Heart left ventricle (tissue), 13 donors: Measurements from ENCODE around the gene ZNF219.

Source experiments
- POLR2A ChIP-seq, 2 donors: fragments of 450-650 bp; IDR thresholded peaks; one replicate each; pipeline ENCODE4 v1.6.1; 2017; ENCODE audit warnings: antibody characterized with exemption in 2 of 2, mild to moderate bottlenecking in 2 of 2, moderate library complexity in 2 of 2
- TF ChIP-seq, protein P1 (sequence below), 12 donors: fragments of 200-600 bp; sonication (generic) in 4 of 12; IDR thresholded peaks; one replicate each; pipeline versions ENCODE4 v1.5.0 to v1.8.0; 2018 to 2022; ENCODE audit warnings: antibody characterized with exemption in 12 of 12, mild to moderate bottlenecking in 5 of 12
- donor health status: ischemic (EF 13 %, LVEDD 7.1; RV severe dilation, severe dysfunction).
- donor health status: DM: no; HTN: yes; CAD: no.
- donor health status: DM: no; HTN: no; CAD: no.
- donor health status: ischemic (EF 25% LVEDD 6.9; RV normal size, moderate dysfunction).
- donor health status: ischemic (EF 25% LVEDD 5.7; RV mildly dilated, moderate dysfunction).
- donor health status: ischemic (EF 35%, LVEDD 5.7; RV mildly dilated, moderate dysfunction).
- donor health status: nonischemic (EF 11% LVEDD 7.7; RV severe dilation, severe dysfunction).
- donor health status: DM: yes; HTN: yes; CAD: no.
- donor health status: PGD.
- donor health status: ischemic (EF 29% LVEDD 5.4; RV normal size, mild dysfunction).
- donor health status: nonischemic (EF 23%, LVEDD 6.1; RV moderate dilation, normal function).

DNA sequence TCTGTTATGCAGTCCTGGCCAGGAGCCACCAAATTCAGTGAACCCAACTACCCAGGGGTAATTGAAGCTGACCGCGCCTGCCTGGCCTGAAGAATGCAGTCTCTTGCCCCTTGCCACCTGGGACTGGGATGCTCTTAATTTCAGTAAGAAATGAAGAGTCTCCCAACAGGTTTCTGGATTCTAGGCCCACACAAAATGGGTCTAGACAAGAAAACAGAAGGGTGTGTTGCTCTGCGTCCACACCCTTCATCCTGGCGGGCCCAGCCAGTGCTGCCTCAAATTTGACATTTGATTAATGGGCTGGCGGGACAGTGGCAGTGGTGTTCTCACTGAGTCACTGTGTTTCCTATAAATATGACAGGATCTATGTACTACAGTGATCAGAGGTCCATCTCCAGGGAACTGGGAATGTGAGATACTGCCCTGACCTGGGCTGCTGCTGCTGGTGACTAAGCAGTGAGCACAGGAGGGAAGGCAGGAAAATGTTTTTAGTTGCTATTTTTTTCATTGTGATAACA lies 8.9 kb upstream of the ZNF219 start:
- TF ChIP-seq POLR2A (IDR thresholded peaks at IDR 0.05), result no peak
- TF ChIP-seq, protein P1, sequence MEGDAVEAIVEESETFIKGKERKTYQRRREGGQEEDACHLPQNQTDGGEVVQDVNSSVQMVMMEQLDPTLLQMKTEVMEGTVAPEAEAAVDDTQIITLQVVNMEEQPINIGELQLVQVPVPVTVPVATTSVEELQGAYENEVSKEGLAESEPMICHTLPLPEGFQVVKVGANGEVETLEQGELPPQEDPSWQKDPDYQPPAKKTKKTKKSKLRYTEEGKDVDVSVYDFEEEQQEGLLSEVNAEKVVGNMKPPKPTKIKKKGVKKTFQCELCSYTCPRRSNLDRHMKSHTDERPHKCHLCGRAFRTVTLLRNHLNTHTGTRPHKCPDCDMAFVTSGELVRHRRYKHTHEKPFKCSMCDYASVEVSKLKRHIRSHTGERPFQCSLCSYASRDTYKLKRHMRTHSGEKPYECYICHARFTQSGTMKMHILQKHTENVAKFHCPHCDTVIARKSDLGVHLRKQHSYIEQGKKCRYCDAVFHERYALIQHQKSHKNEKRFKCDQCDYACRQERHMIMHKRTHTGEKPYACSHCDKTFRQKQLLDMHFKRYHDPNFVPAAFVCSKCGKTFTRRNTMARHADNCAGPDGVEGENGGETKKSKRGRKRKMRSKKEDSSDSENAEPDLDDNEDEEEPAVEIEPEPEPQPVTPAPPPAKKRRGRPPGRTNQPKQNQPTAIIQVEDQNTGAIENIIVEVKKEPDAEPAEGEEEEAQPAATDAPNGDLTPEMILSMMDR (IDR thresholded peaks at IDR 0.05), result no peak
